ENCODE data around the gene IKZF1. TPM values are rescaled to one million over a fixed set of nuclear protein-coding genes. Genes with fewer than 3 reads are reported as not detected.
A peak's percentile ranks its signal among the peaks of the same experiment; 100 is the strongest.

IKZF1 gene
- total RNA-seq, 3 donors from 2014 or later, result 14.2 to 21.4 (median 21.3) TPM

- no peaks in the 10 kb centered on the region for H3K36me3 ChIP-seq
- DNase-seq (ENCODE audit: low spot score in 2 of 2), result no peak
- H3K9me3 ChIP-seq, result no peaks in the 10 kb centered on the region
- intact Hi-C loops (cut with DNase I; ENCODE audit: low total_unique reads), result no loop called here
- no peaks in the 10 kb centered on the region for H3K4me1 ChIP-seq
- H3K4me3 ChIP-seq, result no peak overlapping the region
- no peaks in the 10 kb centered on the region for H3K27me3 ChIP-seq
- TF ChIP-seq POLR2A (IDR thresholded peaks at IDR 0.05), result no peak
- TF ChIP-seq POLR2AphosphoS5 (IDR thresholded peaks at IDR 0.05), result no peak
- no peak for TF ChIP-seq CTCF (IDR thresholded peaks at IDR 0.05)
- no peak overlapping the region for H3K27ac ChIP-seq
Measured at GRCh38 chr7:50359258-50359994, 54.9 kb downstream of the IKZF1 start.

GRCh38 chr7:50359995-50360925, 55.7 kb downstream of the IKZF1 start:
- no peaks in the 10 kb centered on the region for H3K36me3 ChIP-seq
- intact Hi-C loops (cut with DNase I; ENCODE audit: low total_unique reads), result loop anchor here (10.0 kb wide), 1 partner anchor 215 kb away; no protein-coding TSS in a partner anchor
- DNase-seq (ENCODE audit: low spot score in 2 of 2), result no peak
- no peak for TF ChIP-seq CTCF (IDR thresholded peaks at IDR 0.05)
- H3K27me3 ChIP-seq, result no peaks in the 10 kb centered on the region
- no peaks in the 10 kb centered on the region for H3K9me3 ChIP-seq
- H3K4me3 ChIP-seq, result no peak overlapping the region
- no peaks in the 10 kb centered on the region for H3K4me1 ChIP-seq
- no peak overlapping the region for H3K27ac ChIP-seq

- DNase-seq (ENCODE audit: low spot score in 2 of 2), result no peak
- Histone ChIP-seq H3K9me3 (no peaks in the 10 kb centered on the region), H3K36me3 (no peaks in the 10 kb centered on the region), H3K4me1 (no peaks in the 10 kb centered on the region), H3K27me3 (no peaks in the 10 kb centered on the region), H3K4me3 (no peak overlapping the region), H3K27ac (no peak overlapping the region)
- intact Hi-C loops (cut with DNase I; ENCODE audit: low total_unique reads), result loop anchor here (10.0 kb wide), 1 partner anchor 217 kb away; no protein-coding TSS in a partner anchor
- TF ChIP-seq CTCF (IDR thresholded peaks at IDR 0.05) (no peak), POLR2A (IDR thresholded peaks at IDR 0.05) (no peak), POLR2AphosphoS5 (IDR thresholded peaks at IDR 0.05) (no peak)
Measured at GRCh38 chr7:50362142-50362541, 57.6 kb downstream of the IKZF1 start.

- no peak for DNase-seq (ENCODE audit: low spot score in 2 of 2)
- intact Hi-C loops (cut with DNase I; ENCODE audit: low total_unique reads), result loop anchor here (10.0 kb wide), 1 partner anchor 218 kb away; no protein-coding TSS in a partner anchor
- H3K27me3 ChIP-seq, result no peaks in the 10 kb centered on the region
- no peaks in the 10 kb centered on the region for H3K9me3 ChIP-seq
- H3K4me1 ChIP-seq, result no peaks in the 10 kb centered on the region
- H3K36me3 ChIP-seq, result no peaks in the 10 kb centered on the region
- no peak for TF ChIP-seq POLR2A (IDR thresholded peaks at IDR 0.05)
- no peak for TF ChIP-seq CTCF (IDR thresholded peaks at IDR 0.05)
- TF ChIP-seq POLR2AphosphoS5 (IDR thresholded peaks at IDR 0.05), result no peak
- peak overlapping the region in 1 of 2 donors; percentile 25 for H3K27ac ChIP-seq
- no peak overlapping the region for H3K4me3 ChIP-seq
Measured at GRCh38 chr7:50362712-50363282, 58.3 kb downstream of the IKZF1 start.
